ENCODE results near the gene SELENON. TPM values are rescaled to one million over a fixed set of nuclear protein-coding genes. Genes with fewer than 3 reads are reported as not detected.
A peak's percentile ranks its signal among the peaks of the same experiment; 100 is the strongest.

The SELENON gene
- total and polyA plus RNA-seq, 9 of the 15 experiments (the other 6 are each of a cell fraction or from before 2014, with no cell fraction given): 0.43 to 26.7 (median 7.0) TPM

- TF ChIP-seq E2F8 (IDR thresholded peaks at IDR 0.05; ENCODE audit: low read depth, partially characterized antibody): peak; percentile 35
- no peak for TF ChIP-seq ZNF76 (CRISPR knock-in tag; IDR thresholded peaks at IDR 0.05; ENCODE audit: borderline replicate concordance)
- TF ChIP-seq IRF2 (CRISPR knock-in tag; IDR thresholded peaks at IDR 0.05): no peak
- TF ChIP-seq PRPF4 (IDR thresholded peaks at IDR 0.05; ENCODE audit: insufficient read depth, low read depth, low read length, poor library complexity, severe bottlenecking): no peak
- no peak for TF ChIP-seq ZNF830 (CRISPR knock-in tag; IDR thresholded peaks at IDR 0.05)
- TF ChIP-seq ZNF175 (CRISPR knock-in tag; IDR thresholded peaks at IDR 0.05; ENCODE audit: low read depth): no peak
- TF ChIP-seq SMARCA4 (IDR thresholded peaks at IDR 0.05): peak; percentile 36; the same call in 1 of the 2 replicates
- TF ChIP-seq POLR2B (IDR thresholded peaks at IDR 0.05; ENCODE audit: low read depth, partially characterized antibody): peak; percentile 10
- TF ChIP-seq THRAP3 (IDR thresholded peaks at IDR 0.05; ENCODE audit: borderline replicate concordance): 0 out of 2 replicates have a peak, but pooled peaks have one; percentile 60
- 0 out of 4 replicates have a peak, but pooled peaks of 1 of the 2 experiments have one; percentile 14 for TF ChIP-seq MAZ (CRISPR knock-in tag; conservative IDR thresholded peaks at IDR 0.05 in 1 of 2, IDR thresholded peaks at IDR 0.05 in 1 of 2)
- 0 out of 2 replicates have a peak, but pooled peaks have one; percentile 22 for TF ChIP-seq ARID1B (IDR thresholded peaks at IDR 0.05)
- TF ChIP-seq XRCC3 (IDR thresholded peaks at IDR 0.05): no peak
- TF ChIP-seq POU5F1 (IDR thresholded peaks at IDR 0.05; ENCODE audit: borderline replicate concordance, low read depth, low read length, partially characterized antibody): no peak
- TF ChIP-seq RB1 (IDR thresholded peaks at IDR 0.05; ENCODE audit: low read depth): 0 out of 2 replicates have a peak, but pooled peaks have one; percentile 33
- no peak for TF ChIP-seq ZSCAN29 (IDR thresholded peaks at IDR 0.05)
- TF ChIP-seq TEAD1 (CRISPR knock-in tag; IDR thresholded peaks at IDR 0.05): no peak
- TF ChIP-seq PBX2 (CRISPR knock-in tag; IDR thresholded peaks at IDR 0.05; ENCODE audit: low read depth): no peak
- peak; percentile 75 for TF ChIP-seq PBX2 (tag; conservative IDR thresholded peaks at IDR 0.05; ENCODE audit: low read depth)
- TF ChIP-seq PRDM10 (IDR thresholded peaks at IDR 0.05; ENCODE audit: partially characterized antibody): no peak
Measured at GRCh38 chr1:25817840-25818501, 18.0 kb downstream of the SELENON start (continued).

Data from K562 (cell line).